ENCODE data around the gene IRF2BPL. TPM values are rescaled to one million over a fixed set of nuclear protein-coding genes. Genes with fewer than 3 reads are reported as not detected.

Gene IRF2BPL
- total RNA-seq, 1 donor from 2014 or later, result 4.8 TPM

GRCh38 chr14:77033622-77034589 is 5.4 kb upstream of the IRF2BPL start:
- H3K4me2 ChIP-seq, result peak overlapping the region; percentile 81
- H4K20me1 ChIP-seq (ENCODE audit: low read depth), result no peaks in the 10 kb centered on the region
- H3K27ac ChIP-seq, result peak overlapping the region; percentile 62
- peaks cover 37% of the 10 kb centered on the region for H3K4me1 ChIP-seq
- H3F3A ChIP-seq (ENCODE audit: low read depth), result peaks cover 51% of the 10 kb centered on the region
- peak; percentile 91 for DNase-seq (ENCODE audit: low spot score)
- H3K4me3 ChIP-seq, result peak overlapping the region; percentile 53
- peaks cover 56% of the 10 kb centered on the region for H3K27me3 ChIP-seq
- H3K27ac Mint-ChIP-seq, result peak overlapping the region; percentile 97
- peak overlapping the region; percentile 45 for H2AFZ ChIP-seq (replicated peaks)
- H3K4me1 Mint-ChIP-seq, result peaks cover 86% of the 10 kb centered on the region
- H3K9me3 Mint-ChIP-seq, result no peaks in the 10 kb centered on the region
- H3K79me2 ChIP-seq (ENCODE audit: low read depth), result no peaks in the 10 kb centered on the region
- peaks cover 13% of the 10 kb centered on the region for H3K27me3 Mint-ChIP-seq (ENCODE audit: insufficient read depth, low read depth)
- peak overlapping the region; percentile 77 for H3K4me3 Mint-ChIP-seq
- H3K9me3 ChIP-seq (ENCODE audit: low read depth), result no peaks in the 10 kb centered on the region
- peak; percentile 16 for TF ChIP-seq EZH2 (IDR thresholded peaks at IDR 0.05)
- no peak for TF ChIP-seq EZH2phosphoT487 (IDR thresholded peaks at IDR 0.05)
- H3K9ac ChIP-seq, result no peak overlapping the region
- no peaks in the 10 kb centered on the region for H3K36me3 Mint-ChIP-seq
- H3K36me3 ChIP-seq, result no peaks in the 10 kb centered on the region

- H3K4me3 ChIP-seq, result peak overlapping the region; percentile 53
- DNase-seq (ENCODE audit: low spot score), result peak; percentile 92
- Mint-ChIP-seq H3K4me3 (peak overlapping the region; percentile 77), H3K27ac (peak overlapping the region; percentile 97), H3K27me3 (ENCODE audit: insufficient read depth, low read depth) (peaks cover 9% of the 10 kb centered on the region), H3K9me3 (no peaks in the 10 kb centered on the region), H3K4me1 (peaks cover 81% of the 10 kb centered on the region), H3K36me3 (no peaks in the 10 kb centered on the region)
- peaks cover 49% of the 10 kb centered on the region for H3K27me3 ChIP-seq
- H3K4me2 ChIP-seq, result peak overlapping the region; percentile 81
- H3K9ac ChIP-seq, result no peak overlapping the region
- peak overlapping the region; percentile 76 for H3K27ac ChIP-seq
- peaks cover 50% of the 10 kb centered on the region for H3F3A ChIP-seq (ENCODE audit: low read depth)
- H3K36me3 ChIP-seq, result no peaks in the 10 kb centered on the region
- H3K9me3 ChIP-seq (ENCODE audit: low read depth), result no peaks in the 10 kb centered on the region
- no peaks in the 10 kb centered on the region for H4K20me1 ChIP-seq (ENCODE audit: low read depth)
- H3K79me2 ChIP-seq (ENCODE audit: low read depth), result no peaks in the 10 kb centered on the region
- TF ChIP-seq EZH2phosphoT487 (IDR thresholded peaks at IDR 0.05), result peak; percentile 35
- TF ChIP-seq CTCF (IDR thresholded peaks at IDR 0.05), result peak; percentile 10
- peak; percentile 51 for TF ChIP-seq EZH2 (IDR thresholded peaks at IDR 0.05)
- peak overlapping the region; percentile 45 for H2AFZ ChIP-seq (replicated peaks)
- peaks cover 29% of the 10 kb centered on the region for H3K4me1 ChIP-seq
These were observed 4.5 kb upstream of the IRF2BPL start for GRCh38 chr14:77032844-77033621.

- Histone ChIP-seq H4K20me1 (ENCODE audit: low read depth) (no peaks in the 10 kb centered on the region), H3K9me3 (ENCODE audit: low read depth) (no peaks in the 10 kb centered on the region), H3K36me3 (no peaks in the 10 kb centered on the region), H3F3A (ENCODE audit: low read depth) (peaks cover 53% of the 10 kb centered on the region), H3K27ac (no peak overlapping the region), H3K4me3 (peak overlapping the region; percentile 53), H3K4me1 (peaks cover 23% of the 10 kb centered on the region), H3K79me2 (ENCODE audit: low read depth) (peaks cover 4% of the 10 kb centered on the region), H2AFZ (replicated peaks) (peak overlapping the region; percentile 45), H3K4me2 (peak overlapping the region; percentile 81), H3K9ac (no peak overlapping the region), H3K27me3 (peaks cover 49% of the 10 kb centered on the region)
- peak overlapping the region; percentile 97 for H3K27ac Mint-ChIP-seq
- H3K9me3 Mint-ChIP-seq, result no peaks in the 10 kb centered on the region
- peak overlapping the region; percentile 77 for H3K4me3 Mint-ChIP-seq
- TF ChIP-seq CTCF (IDR thresholded peaks at IDR 0.05) (no peak), EZH2phosphoT487 (IDR thresholded peaks at IDR 0.05) (no peak), EZH2 (IDR thresholded peaks at IDR 0.05) (no peak)
- DNase-seq (ENCODE audit: low spot score), result no peak
- no peaks in the 10 kb centered on the region for H3K36me3 Mint-ChIP-seq
- peaks cover 75% of the 10 kb centered on the region for H3K4me1 Mint-ChIP-seq
- H3K27me3 Mint-ChIP-seq (ENCODE audit: insufficient read depth, low read depth), result peaks cover 9% of the 10 kb centered on the region
These were observed 4.0 kb upstream of the IRF2BPL start for GRCh38 chr14:77032491-77032843.
